Measurements from ENCODE around the gene SAMM50.

SAMM50 gene

DNA sequence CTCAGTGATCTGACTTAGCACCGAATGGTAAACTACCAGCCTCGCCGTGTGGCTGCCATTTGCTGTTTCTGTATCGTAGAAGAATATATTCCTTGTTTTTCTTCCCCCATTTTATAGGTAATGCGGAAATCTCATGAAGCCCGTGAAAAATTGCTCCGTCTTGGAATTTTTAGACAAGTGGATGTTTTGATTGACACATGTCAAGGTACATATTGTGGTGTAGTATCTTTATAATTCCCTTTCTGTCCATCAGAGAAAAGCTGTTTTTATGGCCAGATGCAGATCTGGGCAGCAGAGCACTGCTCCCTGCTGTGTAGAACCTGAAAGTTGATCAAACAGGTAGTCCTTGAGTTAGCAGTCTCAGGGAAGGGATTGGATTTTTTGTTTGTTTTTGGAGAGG, 13.4 kb downstream of the SAMM50 start:
- H3F3A ChIP-seq (ENCODE audit: insufficient read depth): no peaks in the 10 kb centered on the region
- H3K9ac ChIP-seq (ENCODE audit: low read length): no peak overlapping the region
- peaks cover 8% of the 10 kb centered on the region; the same call in 1 of the 2 replicates for H3K36me3 ChIP-seq (ENCODE audit: low read length)
- H3K27ac ChIP-seq (ENCODE audit: low read depth, low read length): no peak overlapping the region
- H3K4me2 ChIP-seq (ENCODE audit: low read depth, low read length, poor library complexity, severe bottlenecking): no peak overlapping the region
- no peaks in the 10 kb centered on the region for H3K9me2 ChIP-seq (replicated peaks; ENCODE audit: insufficient read depth, low read length)
- no peaks in the 10 kb centered on the region for H3K27me3 ChIP-seq (ENCODE audit: low read length)
- no peaks in the 10 kb centered on the region for H4K20me1 ChIP-seq (ENCODE audit: low read depth, low read length)
- H3K9me3 ChIP-seq (ENCODE audit: insufficient read depth, low read length): no peaks in the 10 kb centered on the region
- TF ChIP-seq, protein P1, sequence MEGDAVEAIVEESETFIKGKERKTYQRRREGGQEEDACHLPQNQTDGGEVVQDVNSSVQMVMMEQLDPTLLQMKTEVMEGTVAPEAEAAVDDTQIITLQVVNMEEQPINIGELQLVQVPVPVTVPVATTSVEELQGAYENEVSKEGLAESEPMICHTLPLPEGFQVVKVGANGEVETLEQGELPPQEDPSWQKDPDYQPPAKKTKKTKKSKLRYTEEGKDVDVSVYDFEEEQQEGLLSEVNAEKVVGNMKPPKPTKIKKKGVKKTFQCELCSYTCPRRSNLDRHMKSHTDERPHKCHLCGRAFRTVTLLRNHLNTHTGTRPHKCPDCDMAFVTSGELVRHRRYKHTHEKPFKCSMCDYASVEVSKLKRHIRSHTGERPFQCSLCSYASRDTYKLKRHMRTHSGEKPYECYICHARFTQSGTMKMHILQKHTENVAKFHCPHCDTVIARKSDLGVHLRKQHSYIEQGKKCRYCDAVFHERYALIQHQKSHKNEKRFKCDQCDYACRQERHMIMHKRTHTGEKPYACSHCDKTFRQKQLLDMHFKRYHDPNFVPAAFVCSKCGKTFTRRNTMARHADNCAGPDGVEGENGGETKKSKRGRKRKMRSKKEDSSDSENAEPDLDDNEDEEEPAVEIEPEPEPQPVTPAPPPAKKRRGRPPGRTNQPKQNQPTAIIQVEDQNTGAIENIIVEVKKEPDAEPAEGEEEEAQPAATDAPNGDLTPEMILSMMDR (IDR thresholded peaks at IDR 0.05; ENCODE audit: insufficient read depth, low read length, poor library complexity, severe bottlenecking): no peak
- TF ChIP-seq EZH2phosphoT487 (conservative IDR thresholded peaks at IDR 0.05; ENCODE audit: low read length): no peak
- H3K79me2 ChIP-seq (ENCODE audit: insufficient read depth, low read length): no peaks in the 10 kb centered on the region
- no peak overlapping the region for H3K4me3 ChIP-seq (ENCODE audit: insufficient read depth, low read length, poor library complexity, severe bottlenecking)
- H2AFZ ChIP-seq (ENCODE audit: low read depth, low read length, severe bottlenecking): no peak overlapping the region

DNA sequence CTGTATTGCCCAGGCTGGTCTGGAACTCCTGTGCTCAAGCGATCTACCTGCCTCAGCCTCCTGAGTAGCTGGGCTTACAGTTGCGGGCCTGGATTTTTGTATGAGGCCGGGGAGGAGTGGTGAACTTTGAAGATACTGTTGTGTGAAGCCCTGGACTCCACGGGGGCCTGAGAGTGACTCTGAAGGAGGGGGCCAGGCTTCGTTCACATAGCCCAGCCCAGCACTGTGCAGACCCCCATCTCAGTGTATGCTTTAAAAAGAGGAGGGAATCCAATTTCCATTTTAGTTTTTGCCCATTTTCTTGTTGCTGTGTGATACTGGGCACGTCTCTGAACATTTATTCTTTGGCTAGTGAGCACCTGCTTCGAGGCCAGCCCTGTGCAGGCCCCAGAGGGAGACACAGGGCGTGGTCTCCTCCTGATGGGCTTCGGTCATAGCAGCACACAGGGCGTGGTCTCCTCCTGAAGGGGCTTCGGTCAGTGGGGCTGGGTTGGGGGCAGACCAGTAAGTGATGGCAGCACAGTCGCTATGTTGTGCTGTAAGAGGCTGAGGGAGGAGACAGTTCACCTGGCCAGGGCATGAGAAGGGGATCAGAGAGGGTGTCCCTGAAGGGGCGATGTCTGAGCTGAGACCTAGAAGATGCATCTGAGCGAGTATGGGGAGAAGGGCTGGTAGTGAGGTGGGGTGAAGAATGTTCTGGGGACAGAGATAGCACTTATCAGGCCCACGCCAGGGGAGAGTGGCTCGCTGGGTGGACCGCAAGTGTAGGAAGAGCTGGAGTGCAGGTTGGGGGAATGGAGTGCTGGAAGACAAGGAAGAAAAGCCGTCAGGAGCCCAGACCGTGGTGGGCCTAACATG, 14.0 kb downstream of the SAMM50 start:
- Histone ChIP-seq H3K27me3 (ENCODE audit: low read length) (no peaks in the 10 kb centered on the region), H3F3A (ENCODE audit: insufficient read depth) (no peaks in the 10 kb centered on the region), H3K4me3 (ENCODE audit: insufficient read depth, low read length, poor library complexity, severe bottlenecking) (no peak overlapping the region), H3K36me3 (ENCODE audit: low read length) (peaks cover 4% of the 10 kb centered on the region; the same call in 1 of the 2 replicates), H3K79me2 (ENCODE audit: insufficient read depth, low read length) (no peaks in the 10 kb centered on the region), H3K27ac (ENCODE audit: low read depth, low read length) (no peak overlapping the region), H3K4me2 (ENCODE audit: low read depth, low read length, poor library complexity, severe bottlenecking) (no peak overlapping the region), H2AFZ (ENCODE audit: low read depth, low read length, severe bottlenecking) (no peak overlapping the region), H3K9ac (ENCODE audit: low read length) (no peak overlapping the region), H3K9me2 (replicated peaks; ENCODE audit: insufficient read depth, low read length) (no peaks in the 10 kb centered on the region), H3K9me3 (ENCODE audit: insufficient read depth, low read length) (no peaks in the 10 kb centered on the region), H4K20me1 (ENCODE audit: low read depth, low read length) (no peaks in the 10 kb centered on the region)
- no peak for TF ChIP-seq EZH2phosphoT487 (conservative IDR thresholded peaks at IDR 0.05; ENCODE audit: low read length)
- TF ChIP-seq, protein P1 (IDR thresholded peaks at IDR 0.05; ENCODE audit: insufficient read depth, low read length, poor library complexity, severe bottlenecking): no peak

DNA sequence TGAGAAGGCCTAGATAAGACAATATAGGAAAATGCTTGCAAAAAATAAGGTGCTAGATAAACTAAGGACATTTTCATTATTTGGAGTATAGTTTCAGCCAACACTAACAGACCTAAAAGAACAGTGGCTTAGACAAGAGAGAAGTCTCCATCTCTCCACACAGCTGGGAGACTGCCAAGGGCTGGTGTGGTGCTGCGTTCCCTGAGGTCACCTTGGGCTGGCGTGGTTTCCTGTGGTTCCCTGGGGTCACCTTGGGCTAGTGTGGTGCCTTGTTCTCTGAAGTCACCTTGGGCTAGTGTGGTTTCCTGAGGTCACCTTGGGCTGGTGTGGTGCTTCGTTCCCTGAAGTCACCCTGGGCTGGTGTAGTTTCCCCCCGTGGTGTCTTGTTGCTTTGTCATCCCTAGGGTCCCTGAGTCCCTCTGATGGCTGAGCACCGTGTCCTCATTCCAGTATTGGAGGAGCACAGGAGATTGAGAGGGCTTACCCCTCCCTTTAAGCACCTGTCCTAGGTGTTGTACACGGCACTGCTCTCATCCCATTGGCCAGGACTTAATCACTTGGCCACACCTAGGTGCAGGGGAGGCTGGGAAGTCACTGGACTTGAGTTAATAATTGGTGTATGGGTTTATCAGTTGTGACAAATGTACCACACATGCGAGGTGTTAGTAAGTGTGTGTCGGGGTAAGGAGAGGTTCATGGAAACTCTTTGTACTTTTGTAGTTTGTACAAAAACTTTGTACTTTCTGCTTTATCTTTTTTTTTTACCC, 14.9 kb downstream of the SAMM50 start:
- no peak overlapping the region for H3K9ac ChIP-seq (ENCODE audit: low read length)
- peaks cover 2% of the 10 kb centered on the region; the same call in 1 of the 2 replicates for H3K36me3 ChIP-seq (ENCODE audit: low read length)
- no peak overlapping the region for H3K4me2 ChIP-seq (ENCODE audit: low read depth, low read length, poor library complexity, severe bottlenecking)
- no peaks in the 10 kb centered on the region for H3K27me3 ChIP-seq (ENCODE audit: low read length)
- H2AFZ ChIP-seq (ENCODE audit: low read depth, low read length, severe bottlenecking): no peak overlapping the region
- no peaks in the 10 kb centered on the region for H4K20me1 ChIP-seq (ENCODE audit: low read depth, low read length)
- no peaks in the 10 kb centered on the region for H3K9me3 ChIP-seq (ENCODE audit: insufficient read depth, low read length)
- TF ChIP-seq, protein P1 (IDR thresholded peaks at IDR 0.05; ENCODE audit: insufficient read depth, low read length, poor library complexity, severe bottlenecking): no peak
- TF ChIP-seq EZH2phosphoT487 (conservative IDR thresholded peaks at IDR 0.05; ENCODE audit: low read length): no peak
- no peaks in the 10 kb centered on the region for H3K79me2 ChIP-seq (ENCODE audit: insufficient read depth, low read length)
- no peaks in the 10 kb centered on the region for H3K9me2 ChIP-seq (replicated peaks; ENCODE audit: insufficient read depth, low read length)
- H3K4me3 ChIP-seq (ENCODE audit: insufficient read depth, low read length, poor library complexity, severe bottlenecking): no peak overlapping the region
- no peaks in the 10 kb centered on the region for H3F3A ChIP-seq (ENCODE audit: insufficient read depth)
- H3K27ac ChIP-seq (ENCODE audit: low read depth, low read length): no peak overlapping the region

Data from SU-DHL-6 (cell line).